ENCODE measurements around the gene NXF3. TPM values are rescaled to one million over a fixed set of nuclear protein-coding genes. Genes with fewer than 3 reads are reported as not detected.

The NXF3 gene
- total RNA-seq, 1 experiment from 2014 or later, result not detected

- no peaks in the 10 kb centered on the region for H3K79me2 ChIP-seq (ENCODE audit: insufficient read depth, low read length)
- H2BK20ac ChIP-seq (ENCODE audit: low read depth, low read length, poor library complexity, severe bottlenecking), result no peak overlapping the region
- H3K27me3 ChIP-seq (ENCODE audit: insufficient read depth, low read length), result no peaks in the 10 kb centered on the region
- Mint-ChIP-seq H3K27ac (no peak overlapping the region; a peak in 1 of 7 replicates), H3K27me3 (ENCODE audit: low read depth) (peaks cover 4% of the 10 kb centered on the region), H3K36me3 (ENCODE audit: insufficient read depth in 1 of 3, low read depth in 3 of 3) (peaks cover 0 to 10% (median 0%) of the 10 kb centered on the region in 3 experiments; a peak in 4 of 7 replicates), H3K4me3 (no peak overlapping the region), H3K9me3 (peaks cover 69 to 81% of the 10 kb centered on the region in 2 experiments), H3K4me1 (no peaks in the 10 kb centered on the region)
- no peak overlapping the region for H2BK12ac ChIP-seq (ENCODE audit: insufficient read length, low read depth, low read length)
- no peak overlapping the region for H4K8ac ChIP-seq (replicated peaks; ENCODE audit: insufficient read length, low read depth, low read length)
- no peak overlapping the region for H3K4me2 ChIP-seq (ENCODE audit: insufficient read depth, insufficient read length, low read length)
- no peak overlapping the region for H4K91ac ChIP-seq (ENCODE audit: insufficient read length, low read depth, low read length)
- no peak overlapping the region for H4K5ac ChIP-seq (ENCODE audit: insufficient read length, low read depth, low read length)
- H3K4ac ChIP-seq (ENCODE audit: low read depth, low read length), result no peak overlapping the region
- no peak overlapping the region for H3K9ac ChIP-seq (ENCODE audit: extremely low read depth, insufficient read length, low read length)
- no peak overlapping the region for H3K27ac ChIP-seq (ENCODE audit: insufficient read length, low read depth, low read length)
- H4K20me1 ChIP-seq (ENCODE audit: control insufficient read depth, insufficient read depth, insufficient read length), result no peaks in the 10 kb centered on the region
- no peak for TF ChIP-seq CTCF (conservative IDR thresholded peaks at IDR 0.05)
- H3K18ac ChIP-seq (ENCODE audit: insufficient read length, low read depth, low read length), result no peak overlapping the region
- no peak overlapping the region for H3K23ac ChIP-seq (ENCODE audit: insufficient read length, low read depth, low read length)
- no peak overlapping the region for H3K56ac ChIP-seq (ENCODE audit: insufficient read length, low read depth, low read length)
- no peaks in the 10 kb centered on the region for H3K4me1 ChIP-seq (ENCODE audit: insufficient read depth, low read length)
- no peak for DNase-seq
- H3T11ph ChIP-seq (ENCODE audit: low read length), result no peak overlapping the region
- H3K79me1 ChIP-seq (ENCODE audit: insufficient read depth, low read depth, low read length, poor library complexity, severe bottlenecking), result no peaks in the 10 kb centered on the region
- H3K23me2 ChIP-seq (ENCODE audit: insufficient read length, low read depth, low read length, poor library complexity, severe bottlenecking), result no peaks in the 10 kb centered on the region
- no peak overlapping the region for H2BK120ac ChIP-seq (ENCODE audit: low read depth, low read length, poor library complexity, severe bottlenecking)
- H3K9me3 ChIP-seq (ENCODE audit: control insufficient read depth, low read depth, low read length), result peaks cover 39% of the 10 kb centered on the region
- no CpG with 5 or more reads among the region's 6 CpGs for WGBS (ENCODE audit: extremely low coverage, insufficient read length, low lambda C conversion rate)
- H2AK5ac ChIP-seq (ENCODE audit: insufficient read length, low read length), result no peak overlapping the region
- H2BK5ac ChIP-seq (ENCODE audit: insufficient read length, low read length), result no peak overlapping the region
- no peak overlapping the region for H2BK15ac ChIP-seq (ENCODE audit: low read depth, low read length)
- H3K14ac ChIP-seq (ENCODE audit: insufficient read depth, low read length), result no peak overlapping the region
- H2AFZ ChIP-seq (ENCODE audit: low read length), result no peak overlapping the region
Measured at GRCh38 chrX:103081051-103081450, 11.9 kb downstream of the NXF3 start.
